Measurements from ENCODE around the gene ANG.

GRCh38 chr14:20683125-20683890 is 5.3 kb upstream of the ANG start:
- TF ChIP-seq CTCF (conservative IDR thresholded peaks at IDR 0.05) (no peak), EZH2 (IDR thresholded peaks at IDR 0.05; ENCODE audit: low read depth) (no peak)

Data from PC-9 (cell line).